Spinal cord (tissue), 10 donors: ENCODE data around the gene NCS1. TPM values are rescaled to one million over a fixed set of nuclear protein-coding genes. Genes with fewer than 3 reads are reported as not detected.

Source experiments
- DNase-seq, 6 donors: peaks; one replicate each; pipeline versions ENCODE4 v3.0.0 to v3.0.0-alpha.2; 2013 to 2015; ENCODE audit warnings: low spot score in 6 of 6, low read depth in 4 of 6
- H3K27ac ChIP-seq: one replicate; pipeline ENCODE4 v1.5.1; 2013; ENCODE audit warnings: low read depth, low read length, control low read depth
- H3K27me3 ChIP-seq: one replicate; pipeline ENCODE4 v1.6.1; 2013; ENCODE audit warnings: low read length; ENCODE audit not compliant: control insufficient read depth, insufficient read depth
- H3K36me3 ChIP-seq: one replicate; pipeline ENCODE4 v1.6.1; 2013; ENCODE audit warnings: low read length; ENCODE audit not compliant: control insufficient read depth, insufficient read depth
- H3K4me1 ChIP-seq: one replicate; pipeline ENCODE4 v1.6.1; 2013; ENCODE audit warnings: low read length; ENCODE audit not compliant: control insufficient read depth, insufficient read depth
- H3K4me3 ChIP-seq: one replicate; pipeline ENCODE4 v1.5.1; 2013; ENCODE audit warnings: low read depth, low read length, control low read depth
- H3K9me3 ChIP-seq: one replicate; pipeline ENCODE4 v1.6.1; 2013; ENCODE audit warnings: low read length; ENCODE audit not compliant: control insufficient read depth, insufficient read depth
- WGBS: methylation state at CpG from one replicate; pipeline ENCODE4 v1.1.5; 2013; ENCODE audit warnings: missing lambda C conversion rate; ENCODE audit not compliant: insufficient coverage; 5-methylcytosine and 5-hydroxymethylcytosine counted together
- polyA plus RNA-seq, 2 donors: library from polyadenylated mRNA; unstranded; fragments of 120-200 nt; gene quantifications; one replicate each; pipeline ENCODE4 v1.2.1, GENCODE V29; 2013; ENCODE audit not compliant: insufficient read length in 2 of 2
- total RNA-seq, 2 donors: library from RNA; depleted of rRNA in 1 of 2; stranded (reverse); fragments of 120-200 nt in 1 of 2; fragments of >200 nt in 1 of 2; gene quantifications; one replicate each; pipeline versions ENCODE4 v1.2.3 to v1.2.4, GENCODE V29; 2013 to 2014
- donor health status: healthy.

NCS1 gene
- total and polyA plus RNA-seq, 4 donors: 47.6 to 197 (median 145) TPM

DNA sequence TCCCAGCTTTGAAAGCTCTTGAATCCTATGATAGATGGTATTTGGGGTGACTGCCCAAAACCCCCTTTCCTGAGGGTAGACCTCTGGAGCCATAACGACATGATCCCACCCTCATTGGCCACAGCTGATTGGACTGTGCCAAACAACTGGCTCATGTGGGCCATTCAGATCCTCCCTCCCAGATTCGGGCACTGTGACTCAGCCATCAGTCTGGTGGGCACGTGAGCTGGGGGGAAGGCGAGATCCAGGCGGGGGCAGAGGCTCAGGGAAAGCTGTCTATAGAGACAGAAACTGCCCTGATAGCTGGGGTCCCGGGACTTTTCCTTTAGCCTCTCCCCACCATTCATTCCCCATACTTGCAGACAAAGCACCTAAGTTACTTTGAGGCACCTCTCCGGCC is 15.1 kb upstream of the NCS1 start:
- no peak overlapping the region for H3K27ac ChIP-seq
- peaks cover 5% of the 10 kb centered on the region for H3K4me1 ChIP-seq
- WGBS: 88% methylated on average over 4 of the region's 7 CpGs
- no peak for DNase-seq
- no peak overlapping the region for H3K4me3 ChIP-seq
- H3K27me3 ChIP-seq: no peaks in the 10 kb centered on the region
- H3K36me3 ChIP-seq: no peaks in the 10 kb centered on the region
- H3K9me3 ChIP-seq: no peaks in the 10 kb centered on the region

GRCh38 chr9:130158001-130158400 is 14.2 kb upstream of the NCS1 start:
- WGBS: 65% methylated on average over 4 of the region's 8 CpGs
- Histone ChIP-seq H3K9me3 (no peaks in the 10 kb centered on the region), H3K27ac (no peak overlapping the region), H3K4me1 (peaks cover 5% of the 10 kb centered on the region), H3K4me3 (no peak overlapping the region), H3K27me3 (no peaks in the 10 kb centered on the region), H3K36me3 (no peaks in the 10 kb centered on the region)
- DNase-seq: no peak

- no peak overlapping the region for H3K4me3 ChIP-seq
- no peak overlapping the region for H3K27ac ChIP-seq
- peaks cover 5% of the 10 kb centered on the region for H3K4me1 ChIP-seq
- WGBS: 62% methylated on average over 5 of the region's 8 CpGs
- peak in 2 of 6 donors; percentile 37 to 70 for DNase-seq
- H3K27me3 ChIP-seq: no peaks in the 10 kb centered on the region
- H3K36me3 ChIP-seq: no peaks in the 10 kb centered on the region
- H3K9me3 ChIP-seq: no peaks in the 10 kb centered on the region
Measured at GRCh38 chr9:130159057-130159456, 13.1 kb upstream of the NCS1 start.

- no peaks in the 10 kb centered on the region for H3K27me3 ChIP-seq
- no peaks in the 10 kb centered on the region for H3K36me3 ChIP-seq
- no peak for DNase-seq
- no peak overlapping the region for H3K27ac ChIP-seq
- no peaks in the 10 kb centered on the region for H3K9me3 ChIP-seq
- H3K4me3 ChIP-seq: no peak overlapping the region
- peaks cover 5% of the 10 kb centered on the region for H3K4me1 ChIP-seq
- 64% methylated on average over 8 of the region's 10 CpGs for WGBS
Measured at GRCh38 chr9:130159915-130160670, 12.1 kb upstream of the NCS1 start.

DNA sequence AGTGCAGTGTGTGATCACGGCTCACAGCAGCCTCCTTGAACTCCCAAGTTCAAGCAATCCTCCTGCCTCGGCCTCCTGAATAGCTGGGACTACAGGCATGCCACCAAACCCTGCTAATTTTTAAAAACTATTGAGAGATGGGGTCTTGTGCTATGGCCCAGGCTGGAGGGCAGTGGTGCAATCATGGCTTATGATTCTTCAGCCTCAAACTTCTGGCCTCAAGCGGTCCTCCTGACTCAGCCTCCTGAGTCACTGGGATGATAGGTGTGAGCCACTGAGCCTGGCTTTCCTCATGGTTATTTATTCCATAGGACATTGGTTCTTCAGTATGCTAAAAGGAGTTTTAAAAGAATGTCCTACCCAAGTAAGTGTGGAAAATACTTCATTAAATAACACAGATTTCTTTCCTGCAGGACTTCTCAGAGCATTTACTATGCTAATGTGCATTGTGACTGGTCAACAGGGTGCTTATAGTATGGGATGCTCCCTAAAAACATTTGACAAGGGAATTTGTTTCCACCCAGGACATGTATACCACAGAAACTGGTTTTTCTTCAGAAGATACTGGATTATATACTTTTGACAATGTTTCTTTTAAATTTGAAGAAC is 11.2 kb upstream of the NCS1 start:
- no peak for DNase-seq
- WGBS: 80% methylated on average over 1 of the region's 3 CpGs

DNA sequence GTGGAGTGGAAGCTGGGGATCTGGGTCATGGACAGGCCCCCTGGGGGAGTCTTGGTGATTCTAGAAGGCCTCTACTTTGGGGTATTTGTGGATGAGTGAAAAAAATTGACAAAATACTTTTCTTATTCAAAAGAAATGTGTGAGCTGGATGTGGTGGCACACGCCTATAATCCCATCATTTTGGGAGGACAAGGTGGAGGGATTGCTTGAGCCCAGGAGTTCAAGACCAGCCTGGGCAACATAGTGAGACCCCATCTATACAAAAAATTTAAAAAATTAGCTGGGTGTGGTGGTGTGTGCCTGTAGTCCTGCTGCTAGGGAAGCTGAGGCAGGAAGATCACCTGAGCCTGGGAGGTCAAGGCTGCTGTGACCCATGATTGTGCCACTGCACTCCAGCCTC is 6.6 kb upstream of the NCS1 start:
- Histone ChIP-seq H3K9me3 (no peaks in the 10 kb centered on the region), H3K27ac (no peak overlapping the region)
- no CpG with 5 or more reads among the region's 1 CpG for WGBS

More for the DNA sequence above, 11.2 kb upstream of the NCS1 start:
- H3K4me3 ChIP-seq: no peak overlapping the region
- H3K27ac ChIP-seq: no peak overlapping the region
- H3K4me1 ChIP-seq: peaks cover 5% of the 10 kb centered on the region
- H3K9me3 ChIP-seq: no peaks in the 10 kb centered on the region
- H3K36me3 ChIP-seq: no peaks in the 10 kb centered on the region
- no peaks in the 10 kb centered on the region for H3K27me3 ChIP-seq

DNA sequence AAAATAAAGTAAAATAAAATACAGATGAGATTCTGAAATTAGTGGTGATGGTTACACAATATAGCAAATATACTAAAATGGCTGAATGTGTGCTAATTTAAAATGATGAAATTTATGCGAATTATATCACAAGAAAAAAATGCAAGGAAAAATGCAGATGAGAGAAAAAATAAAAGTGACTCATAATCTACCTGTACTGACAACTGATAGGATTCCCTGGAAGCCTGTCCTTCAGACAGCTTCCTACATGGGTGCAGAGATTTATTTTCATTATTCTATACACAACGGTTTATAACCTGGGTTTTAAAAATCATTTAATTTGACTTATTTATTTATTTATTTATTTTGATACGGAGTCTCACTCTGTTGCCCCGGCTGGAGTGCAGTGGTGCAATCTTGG is 5.8 kb upstream of the NCS1 start:
- no peaks in the 10 kb centered on the region for H3K36me3 ChIP-seq
- no peaks in the 10 kb centered on the region for H3K9me3 ChIP-seq
- H3K4me1 ChIP-seq: peaks cover 8% of the 10 kb centered on the region
- no peak overlapping the region for H3K27ac ChIP-seq
- H3K4me3 ChIP-seq: no peak overlapping the region
- no peaks in the 10 kb centered on the region for H3K27me3 ChIP-seq
- no CpG with 5 or more reads among the region's 4 CpGs for WGBS
- DNase-seq: no peak

More for the DNA sequence above, 6.6 kb upstream of the NCS1 start:
- Histone ChIP-seq H3K4me3 (no peak overlapping the region), H3K4me1 (peaks cover under 1% of the 10 kb centered on the region), H3K27me3 (no peaks in the 10 kb centered on the region), H3K36me3 (no peaks in the 10 kb centered on the region)
- DNase-seq: no peak

- DNase-seq: no peak
- 62% methylated on average over 6 of the region's 6 CpGs for WGBS
Measured at GRCh38 chr9:130167927-130168326, 4.3 kb upstream of the NCS1 start.

DNA sequence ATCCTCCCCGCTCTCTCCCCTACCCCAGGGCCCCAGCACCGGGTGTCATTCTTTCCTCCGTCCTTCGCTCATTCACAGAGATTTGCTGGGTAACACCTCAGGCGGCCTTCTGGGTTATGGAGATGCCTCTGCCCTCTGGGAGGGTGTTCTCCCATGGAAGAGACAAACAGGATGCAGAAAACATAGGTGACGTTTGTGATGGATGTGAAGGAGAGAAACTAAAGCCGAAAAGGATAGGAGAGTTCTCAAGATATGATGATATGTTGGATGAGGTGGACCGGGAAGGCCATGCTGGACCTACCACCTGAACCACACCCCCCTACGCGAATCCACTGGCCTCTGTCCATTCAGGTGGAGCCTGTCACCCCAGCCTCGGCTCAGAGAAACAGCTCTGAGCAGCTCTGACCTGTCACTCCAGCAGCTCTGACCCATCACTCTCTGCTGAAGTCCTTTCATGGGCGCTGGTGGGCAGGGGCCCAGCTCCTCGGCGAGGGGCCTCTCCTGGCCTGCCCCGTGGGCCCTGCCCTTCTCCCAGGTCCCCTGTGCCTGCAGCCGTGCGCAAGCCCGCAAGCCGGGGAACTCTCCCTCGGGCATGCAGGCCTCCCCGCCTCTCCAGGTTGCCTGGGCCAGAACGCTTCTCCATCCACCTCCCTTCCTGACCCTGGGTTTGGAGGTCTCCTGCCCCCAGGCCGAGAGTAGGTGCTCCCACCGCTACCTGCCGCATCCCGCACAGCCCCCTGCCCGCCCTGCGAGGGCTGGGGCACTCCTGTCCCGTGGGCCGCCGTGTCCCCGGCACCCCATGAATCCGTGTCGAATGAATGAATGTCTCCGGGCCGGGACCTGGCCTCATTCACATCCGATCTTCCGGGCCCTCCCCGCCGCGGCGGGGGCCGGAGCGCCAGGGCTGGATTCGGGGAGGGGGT is 717 bp upstream of the NCS1 start:
- no peak for DNase-seq
- H3K4me1 ChIP-seq: peaks cover 48% of the 10 kb centered on the region
- H3K36me3 ChIP-seq: peaks cover 23% of the 10 kb centered on the region
- H3K27me3 ChIP-seq: no peaks in the 10 kb centered on the region
- H3K27ac ChIP-seq: no peak overlapping the region
- H3K9me3 ChIP-seq: no peaks in the 10 kb centered on the region
- 14% methylated on average over 38 of the region's 45 CpGs for WGBS
- peak overlapping the region; percentile 31 for H3K4me3 ChIP-seq

More at GRCh38 chr9:130167927-130168326, 4.3 kb upstream of the NCS1 start:
- no peak overlapping the region for H3K27ac ChIP-seq
- no peak overlapping the region for H3K4me3 ChIP-seq
- H3K27me3 ChIP-seq: no peaks in the 10 kb centered on the region
- H3K4me1 ChIP-seq: peaks cover 13% of the 10 kb centered on the region
- H3K9me3 ChIP-seq: no peaks in the 10 kb centered on the region
- H3K36me3 ChIP-seq: no peaks in the 10 kb centered on the region
